Activated gamma-delta T cell (primary cell): ENCODE results near the gene C6orf47.

Experiments
- DNase-seq: peaks from one replicate; lab custom pipeline; 2025; lab: John Stamatoyannopoulos, UW

The C6orf47 gene

DNA sequence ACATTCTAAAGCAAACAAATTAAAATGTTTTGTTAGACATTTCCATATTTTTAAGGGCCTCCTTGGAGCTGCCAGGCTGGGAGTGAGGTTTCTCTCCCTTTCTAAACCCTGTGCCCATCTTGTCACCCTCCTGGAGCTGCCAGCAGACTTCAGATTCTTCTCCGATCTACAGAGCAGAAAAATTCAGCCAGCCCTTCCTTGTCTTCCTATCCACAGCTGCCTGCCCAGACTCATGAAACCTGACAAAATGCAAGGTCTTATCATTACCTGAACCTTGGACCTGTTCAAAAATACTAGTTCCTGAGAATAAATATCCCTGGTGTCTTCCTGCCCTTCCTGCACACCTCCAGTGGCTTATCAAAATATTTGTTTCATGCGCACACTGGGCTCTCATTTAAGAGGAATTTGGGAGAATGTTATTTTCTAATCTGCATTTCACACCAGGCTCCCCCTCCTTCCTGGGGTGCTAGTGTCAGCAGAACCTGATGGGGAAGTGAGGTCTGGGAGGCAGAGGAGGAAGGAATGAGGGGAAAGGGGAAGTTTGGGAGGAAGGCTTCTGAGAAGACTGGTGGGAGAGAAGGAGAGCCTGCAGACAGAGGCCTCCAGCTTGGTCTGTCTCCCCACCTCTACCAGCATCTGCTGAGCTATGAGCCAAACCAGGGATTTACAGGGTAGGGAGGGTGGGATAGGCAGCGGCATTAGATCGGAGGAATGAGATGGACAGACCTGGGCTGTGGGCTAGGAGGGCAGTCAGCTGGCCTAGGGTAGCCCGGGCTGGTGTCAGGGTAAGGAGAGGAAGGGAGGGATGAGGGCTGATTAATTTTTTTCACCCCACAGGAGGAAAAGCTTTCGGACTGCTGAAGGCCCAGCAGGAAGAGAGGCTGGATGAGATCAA lies 45.6 kb downstream of the C6orf47 start, which contains the start of gene AIF1:
AIF1 (plus strand) TSS at position 551 of the 895 bp plus-strand sequence; CDS start at position 647, 96 bp downstream.
- no peak for DNase-seq

- no peak for DNase-seq
Observed at GRCh38 chr6:31614075-31614619, 46.4 kb downstream of the C6orf47 start.

GRCh38 chr6:31610968-31611367 lies 49.6 kb downstream of the C6orf47 start:
- no peak for DNase-seq

DNA sequence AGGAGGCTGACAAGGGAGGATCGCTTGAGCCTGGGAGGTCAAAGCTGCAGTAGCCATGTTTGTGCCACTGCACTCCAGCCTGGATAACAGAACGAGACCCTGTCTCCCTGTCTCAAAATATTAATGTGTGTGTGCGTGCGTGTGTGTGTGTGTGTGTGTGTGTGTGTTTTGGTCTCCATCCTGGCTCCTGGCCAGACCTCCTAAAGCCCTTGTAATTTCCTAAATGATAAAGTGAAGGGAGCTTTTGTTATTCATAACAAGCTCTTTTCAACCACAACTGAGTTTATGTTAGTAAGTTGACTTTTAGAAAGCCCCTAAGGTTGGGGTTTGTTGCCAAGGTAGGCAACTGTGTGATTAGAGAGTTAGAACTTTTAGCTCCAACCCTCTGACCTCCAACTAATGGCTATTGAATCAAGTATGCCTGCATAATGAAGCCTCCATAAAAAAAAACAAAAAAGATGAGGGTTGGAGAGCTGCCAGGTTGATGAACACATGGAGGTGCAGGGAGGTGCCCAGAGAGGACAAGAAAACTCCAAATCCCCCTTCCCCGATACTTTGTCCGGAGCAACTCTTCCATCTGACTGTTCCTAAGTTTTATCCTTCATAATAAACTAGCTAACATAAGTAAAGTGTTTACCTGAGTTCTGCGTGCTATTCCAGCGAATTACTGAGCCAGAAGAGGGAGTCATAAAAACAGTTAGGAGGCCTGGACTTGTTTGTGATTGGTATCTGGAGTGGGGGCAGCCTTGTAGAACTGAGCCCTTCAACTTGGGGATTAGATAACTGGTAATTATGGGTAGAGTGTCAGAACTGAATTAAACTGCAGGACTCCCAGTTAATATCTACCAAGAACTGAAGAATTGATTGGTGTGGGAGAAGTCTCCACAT lies 50.8 kb downstream of the C6orf47 start:
- no peak for DNase-seq
